Measurements from ENCODE around the gene DOCK9.
"Not testable (repeated sequence)": the region's sequence is repeated elsewhere in the genome, so short reads cannot be mapped to it uniquely, and the experiment has no call there.

Gene DOCK9

GRCh38 chr13:98813993-98814392 lies 163.9 kb downstream of the DOCK9 start:
- no peak for DNase-seq

DNA sequence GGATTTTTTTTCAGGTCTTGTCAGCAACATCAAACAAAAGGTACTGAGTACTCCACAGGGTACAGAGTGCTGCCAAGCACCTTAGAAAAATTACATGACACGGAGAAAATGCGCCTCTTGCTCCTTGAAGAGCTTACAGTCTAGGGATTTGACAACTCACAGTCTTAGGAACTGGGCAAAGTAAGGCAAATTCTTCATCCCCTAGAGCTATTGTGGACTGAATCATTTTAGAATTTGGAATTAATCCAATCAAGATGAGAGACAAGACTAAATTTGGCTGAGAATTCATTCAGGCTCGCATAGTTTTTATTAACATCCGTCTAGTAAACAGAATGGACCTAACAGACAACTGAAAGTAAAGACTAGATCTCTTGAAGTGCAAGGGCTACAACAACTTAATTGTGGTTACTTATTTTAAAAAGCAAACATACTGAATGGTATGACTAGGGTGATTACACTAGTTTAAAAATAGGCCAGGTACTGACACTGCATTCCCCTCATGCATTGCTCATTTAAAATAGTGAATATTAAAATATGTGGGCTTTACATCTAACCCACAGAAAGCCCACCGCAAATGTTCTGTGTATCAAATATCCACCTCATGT lies 165.6 kb downstream of the DOCK9 start:
- DNase-seq, result not testable (repeated sequence)

- no peak for DNase-seq
Measured at GRCh38 chr13:98810746-98811145, 167.1 kb downstream of the DOCK9 start.

- DNase-seq, result no peak
Measured at GRCh38 chr13:98809345-98809777, 168.5 kb downstream of the DOCK9 start.

DNA sequence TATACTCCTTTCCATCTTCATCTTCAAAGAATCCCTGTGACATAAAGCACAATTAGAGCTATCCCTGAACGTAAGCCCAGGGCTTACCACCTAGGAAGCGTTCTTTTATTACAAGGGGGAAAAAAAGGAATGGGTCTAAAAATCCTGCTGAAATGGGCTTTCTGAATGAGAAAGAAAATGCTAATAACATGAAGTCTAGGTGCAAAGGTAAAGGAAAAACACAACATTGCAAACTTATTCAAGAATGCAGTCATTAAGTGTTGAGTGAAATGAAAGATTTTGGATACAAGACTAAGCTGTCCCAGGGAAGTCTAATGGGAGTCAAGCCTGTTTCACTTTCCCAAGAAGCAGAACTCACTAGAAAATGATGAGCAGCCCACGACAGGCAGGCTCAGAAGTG lies 170.1 kb downstream of the DOCK9 start:
- DNase-seq, result no peak

GRCh38 chr13:98804336-98804855 lies 173.5 kb downstream of the DOCK9 start:
- DNase-seq, result no peak

GRCh38 chr13:98803921-98804320 lies 173.9 kb downstream of the DOCK9 start:
- no peak for DNase-seq

DNA sequence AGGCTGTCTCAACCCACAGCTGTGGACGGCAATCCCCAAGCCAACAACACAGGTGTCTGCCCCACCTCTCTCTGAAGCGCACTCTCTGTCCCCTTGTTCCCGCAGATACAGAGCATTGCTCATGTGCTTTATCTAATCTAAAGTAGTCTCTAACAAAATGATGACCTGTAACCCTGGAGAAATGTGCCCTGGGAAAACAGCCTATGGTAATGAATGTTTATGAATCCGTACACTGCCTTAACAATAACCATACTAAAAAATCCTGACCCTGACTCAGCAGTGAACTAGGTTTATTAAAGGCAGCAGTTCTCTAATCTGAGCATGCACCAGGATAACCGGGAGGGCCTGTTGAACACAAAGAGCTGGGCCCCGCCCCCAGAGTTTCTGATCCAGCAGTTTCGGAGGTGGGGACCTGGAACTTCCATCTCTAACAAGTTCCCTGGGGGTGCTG lies 174.7 kb downstream of the DOCK9 start:
- no peak for DNase-seq

DNA sequence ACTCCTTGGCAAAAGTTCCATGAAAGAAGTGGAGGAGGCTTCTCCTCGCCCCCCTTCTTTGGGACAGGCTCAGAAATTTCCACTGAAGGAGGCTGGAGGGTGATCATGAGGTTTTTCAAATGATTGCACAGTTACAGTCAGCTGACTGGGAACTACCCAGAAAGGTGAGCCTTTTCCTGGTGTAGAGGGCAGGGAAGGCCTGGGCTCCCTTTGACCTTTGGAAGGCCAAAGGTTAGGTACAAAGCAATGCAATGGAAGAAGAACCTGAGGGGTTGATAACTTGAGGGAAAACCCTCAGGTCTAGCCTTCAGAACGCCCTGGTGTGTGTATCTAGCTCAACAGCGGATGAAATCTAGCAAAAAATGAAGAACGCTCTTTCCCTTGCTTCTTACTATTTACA lies 175.3 kb downstream of the DOCK9 start:
- DNase-seq, result no peak

- DNase-seq, result no peak
Measured at GRCh38 chr13:98801626-98802418, 176.0 kb downstream of the DOCK9 start.

DNA sequence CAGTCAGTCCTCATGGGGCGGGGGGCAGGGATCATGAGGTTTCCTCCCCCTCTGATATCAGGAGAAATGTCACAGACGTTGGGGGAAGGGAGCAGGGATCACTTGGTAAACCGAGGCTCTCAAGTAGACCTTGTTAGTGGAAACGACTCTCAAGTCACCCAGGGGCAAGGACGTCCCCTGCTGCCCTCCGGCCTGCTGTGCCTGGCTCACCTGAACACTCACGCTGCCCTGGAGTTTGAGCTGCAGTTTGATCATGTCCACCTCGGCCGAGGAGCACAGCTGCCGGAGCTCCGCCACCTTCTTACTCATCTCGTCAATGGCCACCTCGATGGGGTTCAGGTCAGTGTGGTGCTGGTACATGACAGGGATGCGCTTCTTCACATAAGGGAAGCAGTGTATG lies 177.8 kb downstream of the DOCK9 start:
- DNase-seq, result no peak

- DNase-seq, result no peak
Measured at GRCh38 chr13:98798849-98799645, 178.8 kb downstream of the DOCK9 start.

GRCh38 chr13:98797456-98797855 lies 180.4 kb downstream of the DOCK9 start:
- DNase-seq, result no peak

- DNase-seq, result no peak
Measured at GRCh38 chr13:98796798-98797197, 181.1 kb downstream of the DOCK9 start.

DNA sequence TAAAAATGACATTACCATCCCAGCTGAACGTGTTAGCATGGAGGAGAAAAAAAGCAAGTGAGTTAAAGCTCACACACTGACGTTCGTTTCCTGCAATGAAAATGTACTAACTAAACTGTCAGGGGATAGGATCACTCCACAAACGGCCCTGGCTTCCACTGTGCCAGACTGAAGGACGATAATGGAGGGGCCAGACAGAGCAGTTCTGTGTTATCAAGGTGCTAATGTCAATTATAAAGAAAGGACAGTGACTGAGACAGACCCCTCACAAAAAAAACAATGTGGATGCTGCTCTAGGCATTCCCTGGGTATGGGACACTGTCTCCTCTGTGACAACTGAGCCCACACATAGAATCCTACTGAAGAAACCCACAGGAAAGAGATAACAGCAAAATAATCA lies 181.7 kb downstream of the DOCK9 start:
- no peak for DNase-seq

GRCh38 chr13:98795220-98795619 lies 182.6 kb downstream of the DOCK9 start:
- DNase-seq, result no peak

GRCh38 chr13:98794498-98794897 lies 183.4 kb downstream of the DOCK9 start:
- DNase-seq, result no peak

DNA sequence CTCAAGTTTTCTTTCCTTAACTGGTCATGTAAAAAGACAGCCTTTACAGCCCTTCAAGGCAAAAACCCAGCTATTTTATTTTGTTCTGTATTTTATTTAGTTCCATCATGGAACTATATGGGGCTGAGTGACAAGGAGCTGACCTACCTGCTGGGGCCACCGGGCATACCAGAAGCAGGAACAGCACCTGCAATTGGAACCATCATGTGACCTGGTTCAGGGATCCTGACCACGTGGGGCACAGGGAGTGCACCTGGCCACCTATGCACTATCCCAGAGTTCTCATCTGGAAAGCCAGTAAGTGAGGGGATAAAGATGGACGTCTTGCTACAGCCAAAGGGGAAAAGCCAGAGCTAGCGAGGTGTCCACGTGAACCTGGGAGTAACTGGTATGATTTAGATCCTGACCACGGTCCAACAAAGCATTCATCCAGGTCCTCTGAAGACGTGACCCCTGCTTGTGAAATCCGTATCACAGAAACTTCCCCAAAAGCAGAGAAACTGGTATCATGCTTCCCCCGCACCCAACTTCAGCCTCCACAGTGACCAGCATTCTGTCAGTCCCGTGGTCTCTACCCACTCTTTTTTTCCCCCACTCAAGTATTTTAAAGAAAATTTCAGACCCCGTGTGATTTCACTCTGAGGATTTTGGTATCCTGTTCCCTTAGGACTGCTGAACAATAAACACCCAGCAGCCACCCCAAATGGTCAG lies 184.9 kb downstream of the DOCK9 start:
- no peak for DNase-seq

DNA sequence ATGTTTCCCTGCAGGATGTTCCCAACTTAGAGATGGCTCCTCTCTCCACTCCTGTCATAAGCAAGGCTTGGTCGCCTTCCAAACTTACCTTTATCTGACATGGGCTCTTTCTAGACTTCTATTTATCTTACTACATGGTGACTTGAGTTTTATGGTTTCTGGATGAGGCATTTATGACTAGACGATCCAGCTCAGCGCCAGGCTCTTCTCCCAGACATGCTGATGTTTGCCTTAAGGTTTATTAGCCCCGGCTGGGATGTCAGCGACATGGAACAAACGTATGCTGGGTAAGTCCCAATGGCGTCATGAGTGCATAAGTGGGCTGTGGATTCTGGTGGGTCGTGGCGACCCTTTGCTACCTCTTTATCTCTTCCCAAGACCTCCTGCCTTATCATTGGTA lies 185.5 kb downstream of the DOCK9 start:
- no peak for DNase-seq

DNA sequence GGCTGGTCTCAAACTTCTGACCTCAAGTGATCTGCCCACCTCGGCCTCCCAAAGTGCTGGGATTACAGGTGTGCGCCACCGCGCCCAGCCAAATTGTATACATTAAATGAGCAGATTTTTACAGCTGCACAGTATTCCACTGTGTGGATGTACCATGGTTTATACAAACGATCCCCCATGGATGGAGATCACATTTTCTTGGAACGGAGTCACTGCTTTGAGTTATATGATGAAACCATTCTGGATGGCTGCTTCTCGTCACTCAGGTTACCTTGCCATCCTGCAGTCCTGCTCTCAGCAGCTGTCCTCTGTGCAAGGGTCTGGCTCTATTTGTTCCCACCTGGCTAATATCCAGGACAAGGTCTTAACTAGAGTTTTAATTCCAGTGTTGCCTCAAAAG lies 186.3 kb downstream of the DOCK9 start:
- DNase-seq, result no peak

GRCh38 chr13:98787996-98788395 lies 189.9 kb downstream of the DOCK9 start:
- DNase-seq, result no peak

DNA sequence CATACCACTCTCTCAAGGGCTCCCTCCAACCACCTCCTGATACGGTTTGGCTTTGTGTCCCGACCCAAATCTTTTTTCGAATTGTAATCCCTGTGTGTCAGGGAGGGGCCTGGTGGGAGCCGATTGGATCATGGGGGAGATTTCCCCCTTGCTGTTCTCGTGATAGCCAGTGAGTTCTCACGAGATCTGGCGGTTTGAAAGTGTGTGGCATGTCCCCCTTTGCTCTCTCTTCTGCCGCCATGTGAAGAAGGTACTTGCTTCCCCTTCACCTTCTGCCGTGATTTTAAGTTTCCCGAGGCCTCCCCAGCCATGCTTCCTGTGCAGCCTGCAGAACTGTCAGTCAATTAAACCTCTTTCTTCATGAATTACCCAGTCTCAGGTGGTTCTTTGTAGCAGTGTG lies 190.7 kb downstream of the DOCK9 start:
- no peak for DNase-seq

- no peak for DNase-seq
Measured at GRCh38 chr13:98786023-98786422, 191.8 kb downstream of the DOCK9 start.
